NK-92 (cell line): Measurements from ENCODE around the gene PUSL1.
"Not testable (repeated sequence)": the region's sequence is repeated elsewhere in the genome, so short reads cannot be mapped to it uniquely, and the experiment has no call there.

Source experiments
- DNase-seq: peaks from one replicate; lab custom pipeline; 2025; ENCODE audit not compliant: unreplicated experiment; lab: John Stamatoyannopoulos, UW

The PUSL1 gene

GRCh38 chr1:1309251-1310108 is 1.1 kb downstream of the PUSL1 start:
- DNase-seq: no peak

GRCh38 chr1:1310109-1310385 is 1.6 kb downstream of the PUSL1 start:
- DNase-seq: no peak

- no peak for DNase-seq
Observed at GRCh38 chr1:1310476-1311053, 2.2 kb downstream of the PUSL1 start.

- no peak for DNase-seq
Observed at GRCh38 chr1:1311107-1312104, 3.0 kb downstream of the PUSL1 start.

- no peak for DNase-seq
Observed at GRCh38 chr1:1312450-1313314, 4.3 kb downstream of the PUSL1 start.

GRCh38 chr1:1313500-1314236 is 5.3 kb downstream of the PUSL1 start:
- no peak for DNase-seq

- DNase-seq: no peak
Observed at GRCh38 chr1:1314237-1314586, 5.8 kb downstream of the PUSL1 start.

- no peak for DNase-seq
Observed at GRCh38 chr1:1314678-1315335, 6.4 kb downstream of the PUSL1 start.

GRCh38 chr1:1315435-1315954 is 7.1 kb downstream of the PUSL1 start:
- DNase-seq: no peak

GRCh38 chr1:1316199-1316598 is 7.8 kb downstream of the PUSL1 start:
- not testable (repeated sequence) for DNase-seq

GRCh38 chr1:1317420-1317819 is 9.0 kb downstream of the PUSL1 start:
- DNase-seq: no peak

- DNase-seq: no peak
Observed at GRCh38 chr1:1318131-1318652, 9.8 kb downstream of the PUSL1 start.

- DNase-seq: no peak
Observed at GRCh38 chr1:1318777-1319645, 10.6 kb downstream of the PUSL1 start.

GRCh38 chr1:1319646-1319941 is 11.2 kb downstream of the PUSL1 start:
- no peak for DNase-seq

GRCh38 chr1:1320666-1321448 is 12.5 kb downstream of the PUSL1 start:
- DNase-seq: no peak

GRCh38 chr1:1321477-1321876 is 13.1 kb downstream of the PUSL1 start:
- no peak for DNase-seq

GRCh38 chr1:1322418-1322817 is 14.0 kb downstream of the PUSL1 start:
- no peak for DNase-seq

- DNase-seq: no peak
Observed at GRCh38 chr1:1322952-1323351, 14.6 kb downstream of the PUSL1 start.
